SIG-M5 (cell line): Measurements from ENCODE around the gene IFNA16.
"Not testable (repeated sequence)": the region's sequence is repeated elsewhere in the genome, so short reads cannot be mapped to it uniquely, and the experiment has no call there.

Experiments used
- DNase-seq: peaks from one replicate; lab custom pipeline; 2025; lab: John Stamatoyannopoulos, UW

The IFNA16 gene

DNA sequence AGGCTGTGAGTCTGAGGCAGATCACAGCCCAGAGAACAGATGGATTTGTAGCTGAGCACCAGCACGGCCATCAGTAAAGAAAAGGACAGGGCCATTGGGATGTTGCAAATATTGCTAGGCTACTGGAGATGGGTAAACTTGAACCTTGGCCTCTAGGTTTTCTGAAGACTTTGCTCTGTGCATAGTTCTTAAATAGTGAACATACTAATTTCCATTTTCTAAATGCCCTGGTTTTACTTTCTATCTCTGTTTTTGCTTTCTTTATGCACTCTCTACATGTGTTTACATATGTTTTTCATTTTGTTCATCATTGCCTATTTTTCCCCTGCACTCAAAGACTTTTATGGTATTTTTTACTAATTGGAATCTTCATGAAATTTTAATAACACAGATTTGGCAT lies at the start of gene IFNA16:
TSS of gene IFNA16 (minus strand) at position 101 of the 400 bp plus-strand sequence. CDS start at position 95, 6 bp downstream.
- DNase-seq, result not testable (repeated sequence)

DNA sequence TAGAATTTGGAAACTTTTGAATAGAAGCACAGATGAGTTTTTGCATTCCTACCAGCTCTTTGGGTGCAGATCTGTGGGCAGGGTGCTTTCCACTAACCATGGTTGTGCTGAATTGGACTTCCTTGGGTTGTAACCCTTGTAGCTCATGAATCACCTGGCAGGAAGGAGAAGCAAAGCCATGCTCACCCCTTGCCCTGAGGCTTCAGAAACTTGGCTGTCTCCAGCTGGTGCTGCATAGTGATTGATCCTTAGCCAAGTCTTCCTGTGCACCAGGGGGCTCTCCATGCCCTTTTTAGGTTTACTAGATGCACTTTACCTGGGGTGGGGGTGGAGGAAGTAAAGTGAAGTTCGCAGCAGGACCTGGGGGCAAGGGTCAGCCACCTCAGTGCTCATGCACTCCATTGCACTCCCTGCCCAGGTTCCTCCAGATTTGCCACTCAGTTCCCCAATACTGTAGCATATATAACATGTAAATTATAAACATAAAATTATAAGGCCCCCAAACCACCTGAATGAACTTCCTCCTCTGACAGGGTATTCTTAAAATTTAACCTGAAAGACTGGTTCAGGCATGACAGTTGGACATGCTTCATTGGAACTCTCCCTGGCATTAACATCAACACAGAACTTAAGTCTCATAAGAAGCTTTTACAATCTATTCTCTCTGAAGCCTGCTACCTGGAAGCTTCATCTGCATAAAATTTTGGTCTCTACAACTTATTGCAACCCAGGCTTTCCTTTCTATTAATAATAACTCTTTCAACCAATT lies 48.5 kb upstream of the IFNA16 start:
- DNase-seq, result no peak

DNA sequence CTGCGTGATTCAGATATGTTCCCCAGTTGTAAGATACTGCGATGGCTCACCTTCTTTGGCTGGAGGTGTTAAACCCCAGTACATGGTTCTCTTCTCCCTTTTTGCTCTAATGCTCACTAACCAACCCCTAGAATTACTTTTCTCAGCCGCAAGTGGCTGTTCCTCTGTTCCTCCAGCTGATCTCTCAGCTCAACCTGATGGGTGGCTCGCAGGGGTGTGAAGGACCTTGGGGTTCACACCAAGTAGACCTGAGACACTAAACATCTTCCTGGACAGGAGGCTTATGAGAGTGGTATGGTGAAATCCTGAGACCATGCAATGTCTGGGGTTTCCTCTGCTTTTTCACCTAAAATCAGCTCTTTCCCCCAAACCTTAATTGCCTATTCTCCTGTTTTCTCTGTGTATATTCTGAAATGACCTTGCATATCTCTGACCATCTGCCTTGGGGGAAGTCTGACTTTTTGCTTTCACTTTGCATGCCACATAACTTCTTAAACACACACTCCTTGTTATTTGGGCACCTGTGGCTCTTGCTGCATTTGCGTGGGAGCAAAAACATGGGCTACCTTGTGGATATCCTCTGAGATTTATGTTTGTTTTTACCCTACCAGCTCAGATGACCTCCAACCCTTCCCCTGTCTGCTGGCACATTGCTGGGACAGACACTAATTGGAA lies 38.6 kb upstream of the IFNA16 start:
- DNase-seq, result no peak

DNA sequence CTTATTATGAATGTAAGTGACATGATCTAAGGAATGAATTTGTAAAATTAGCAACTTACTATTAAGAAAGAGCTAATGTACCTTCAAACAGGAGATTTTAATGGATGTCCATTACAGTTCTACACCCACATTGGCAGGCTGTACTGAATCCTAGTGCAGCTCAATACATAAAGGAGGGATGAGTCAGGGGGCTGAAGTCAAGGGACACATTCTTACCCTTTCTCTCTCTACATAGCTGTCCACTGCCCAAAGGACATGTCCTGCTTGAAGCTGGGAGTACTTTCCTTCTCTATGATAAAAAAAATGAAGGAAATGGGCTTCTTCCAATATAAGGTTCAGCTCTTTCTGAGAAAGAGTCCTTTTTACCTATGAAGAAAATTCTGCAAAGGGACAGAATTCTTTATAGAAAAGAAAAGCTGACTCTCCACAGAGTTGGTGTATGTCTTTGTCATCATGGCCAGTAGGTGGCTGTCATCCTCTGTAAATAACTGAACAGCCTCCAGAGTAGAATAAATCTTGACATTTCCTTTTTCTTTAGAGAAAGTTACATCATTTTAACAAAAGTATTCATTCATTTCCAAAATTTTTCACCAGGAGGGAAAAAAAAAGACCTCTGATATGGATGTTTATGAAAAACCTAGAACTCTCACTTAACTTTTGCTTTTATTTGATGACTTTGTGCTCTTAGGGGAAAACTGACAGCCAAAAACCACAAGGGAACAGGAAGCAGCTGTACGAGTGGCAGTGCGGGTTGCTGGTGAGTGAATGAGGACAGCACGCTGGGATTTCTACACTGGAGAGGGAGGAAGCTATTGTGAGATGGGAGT lies 35.8 kb upstream of the IFNA16 start:
- no peak for DNase-seq

DNA sequence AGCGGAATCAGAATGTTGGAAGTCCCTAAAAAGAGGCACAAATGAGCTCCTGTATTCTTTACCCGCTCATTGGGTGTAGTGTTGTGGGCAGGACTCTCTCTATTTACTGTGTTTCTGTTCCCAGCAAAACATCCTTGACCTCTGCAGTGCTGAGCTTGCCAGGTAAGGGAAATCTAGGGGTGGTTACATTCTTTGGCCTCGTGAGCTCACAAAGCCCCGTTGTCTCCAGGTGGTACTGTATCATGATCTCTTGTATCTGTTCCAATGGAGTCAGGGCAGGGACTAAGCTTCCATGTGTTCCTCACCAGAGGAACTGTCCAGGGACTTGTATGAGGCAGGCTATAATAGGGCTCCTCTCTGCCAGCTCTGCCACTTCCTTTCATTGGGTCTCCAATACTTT lies 34.5 kb upstream of the IFNA16 start:
- DNase-seq, result no peak

DNA sequence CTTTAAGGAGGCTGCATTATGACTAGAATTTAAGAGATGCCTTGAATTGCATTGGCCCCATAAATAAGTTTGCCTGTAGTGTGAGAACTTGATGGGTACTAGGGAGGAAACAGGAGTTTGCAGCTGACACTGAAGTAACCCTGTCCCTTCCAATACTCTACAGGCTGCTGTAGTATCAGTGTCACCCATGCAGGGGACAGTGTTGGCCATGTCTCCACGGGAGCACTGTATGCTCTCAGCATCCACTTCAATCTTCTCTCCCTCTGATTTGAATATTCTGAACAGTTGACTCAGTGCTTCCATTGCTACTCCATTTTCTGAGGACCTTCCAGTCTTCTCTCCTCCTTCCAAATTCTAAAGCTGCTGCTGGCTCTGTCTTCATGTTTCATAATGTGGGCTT lies 34.1 kb upstream of the IFNA16 start:
- DNase-seq, result no peak

DNA sequence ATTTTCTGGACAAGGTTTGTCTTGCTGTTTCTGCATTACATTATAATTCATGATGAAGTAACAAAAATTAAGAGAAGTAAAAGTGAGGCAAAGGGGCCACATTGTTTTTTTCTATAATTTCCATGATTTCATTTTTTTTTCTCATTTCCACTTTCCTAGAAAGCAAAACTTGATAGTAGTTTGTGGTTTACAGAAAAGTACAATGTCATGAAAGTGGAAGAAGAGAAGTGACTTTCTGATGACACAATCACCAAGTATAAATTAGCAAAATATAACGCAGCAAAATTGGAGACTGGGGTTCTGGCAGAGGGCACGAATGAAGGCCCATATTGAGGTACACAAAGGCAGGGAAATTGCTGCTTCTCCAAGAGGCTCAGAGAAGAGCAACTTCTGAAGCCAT lies 27.7 kb upstream of the IFNA16 start:
- no peak for DNase-seq

DNA sequence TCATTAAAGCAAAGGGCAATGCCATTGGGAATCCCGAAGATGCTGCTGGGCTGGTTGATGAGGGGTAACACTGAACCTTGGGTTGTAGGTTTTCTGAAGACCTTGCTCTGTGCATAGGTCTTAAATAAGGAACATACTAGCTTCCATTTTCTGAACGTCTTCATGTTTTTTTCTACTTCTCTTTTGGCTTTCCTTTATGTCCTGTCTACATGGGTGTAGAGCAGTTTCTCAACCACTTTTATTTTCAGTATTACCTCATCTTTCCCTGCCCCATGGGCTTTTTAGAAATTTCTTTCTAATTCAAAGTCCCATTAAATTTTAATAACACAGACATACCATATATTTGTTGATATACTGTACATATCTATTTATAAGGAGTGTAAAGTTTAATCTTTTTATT lies 22.8 kb upstream of the IFNA16 start, which contains the start of gene IFNA14:
TSS of gene IFNA14 (minus strand) at position 95 of the 400 bp plus-strand sequence. CDS start at position 25, 70 bp downstream.
- DNase-seq, result no peak

DNA sequence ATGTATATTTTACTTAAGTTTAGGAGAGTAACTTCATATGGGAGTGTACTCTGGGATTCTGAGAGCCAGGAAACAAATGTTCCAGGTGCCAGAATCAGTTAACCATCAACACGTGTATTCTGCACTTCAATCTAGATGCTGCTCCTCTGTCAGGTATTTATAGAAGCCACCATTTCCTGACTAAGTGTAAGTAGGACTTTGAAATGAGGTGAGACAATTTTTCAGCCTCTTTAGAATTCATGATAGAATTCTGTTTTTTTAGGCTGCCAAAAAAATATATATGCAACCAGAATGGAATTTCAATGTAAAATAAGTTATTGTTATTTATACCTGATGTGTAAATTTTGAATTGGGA lies 19.2 kb upstream of the IFNA16 start:
- not testable (repeated sequence) for DNase-seq

DNA sequence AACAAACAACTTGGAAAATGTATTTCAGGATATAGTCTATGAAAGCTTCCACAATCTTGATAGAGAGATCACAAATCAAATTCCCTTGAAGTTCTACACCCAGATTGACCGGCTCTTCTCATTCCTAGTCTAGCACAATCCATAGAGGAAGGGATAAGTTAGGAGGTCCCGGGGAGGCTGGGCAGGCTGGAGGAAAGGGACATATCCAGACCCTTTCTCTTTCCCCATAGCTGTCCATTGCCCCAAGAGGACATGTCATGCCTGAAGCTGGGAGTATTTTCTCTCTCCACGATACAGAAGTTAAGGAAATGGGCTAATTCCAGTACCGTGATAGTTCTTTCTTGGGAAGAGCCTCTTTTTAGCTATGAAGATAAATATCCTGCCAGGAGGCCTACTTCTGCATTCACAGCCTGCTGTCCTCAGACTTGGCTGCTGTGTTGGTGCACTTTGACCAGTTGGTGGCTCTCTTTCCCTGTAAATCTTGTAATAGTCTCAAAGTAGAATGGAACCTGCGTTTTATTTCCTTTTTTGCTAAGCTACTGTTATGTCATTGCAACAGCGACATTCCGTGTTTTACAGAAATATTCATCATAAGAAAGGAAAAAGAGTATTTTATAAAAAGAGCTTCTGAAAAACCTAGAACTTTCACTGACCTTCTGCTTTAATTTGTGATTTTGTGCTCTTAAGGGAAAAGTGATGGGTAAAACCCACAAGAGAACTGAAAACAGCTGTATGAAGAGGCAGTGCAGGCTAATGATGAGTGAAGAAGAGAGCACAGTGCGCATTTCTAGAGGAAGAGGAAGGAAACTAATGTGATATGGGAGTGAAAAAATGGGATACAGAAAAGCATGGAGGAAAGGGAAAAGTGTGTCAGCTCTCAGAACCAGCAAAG lies 18.6 kb upstream of the IFNA16 start:
- peak; percentile 25 for DNase-seq

DNA sequence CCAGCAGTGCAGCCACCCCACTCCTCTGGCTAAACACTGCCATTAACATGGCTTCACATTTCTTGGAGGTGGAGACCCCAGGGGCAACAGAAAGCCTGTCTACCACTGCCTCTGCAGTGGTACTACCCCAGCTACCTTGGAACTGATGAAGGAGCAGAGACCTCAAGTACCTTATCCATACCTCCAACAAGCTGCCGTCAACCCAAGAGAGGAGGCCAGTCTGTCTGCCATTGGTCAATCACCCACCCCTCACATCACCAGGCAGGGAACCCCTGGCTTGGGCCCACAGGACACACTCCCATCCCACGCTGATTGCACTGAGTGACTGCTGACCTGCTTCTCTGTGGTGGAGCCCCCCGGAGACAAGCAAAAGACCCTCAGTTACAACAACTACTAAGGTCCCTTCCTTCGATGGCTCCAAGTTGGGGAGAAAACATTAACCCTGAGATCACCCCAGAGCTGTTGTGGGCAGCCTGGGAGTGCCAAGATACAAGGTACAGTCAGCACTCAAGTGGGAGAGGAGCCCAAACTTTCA lies 17.1 kb upstream of the IFNA16 start:
- no peak for DNase-seq

DNA sequence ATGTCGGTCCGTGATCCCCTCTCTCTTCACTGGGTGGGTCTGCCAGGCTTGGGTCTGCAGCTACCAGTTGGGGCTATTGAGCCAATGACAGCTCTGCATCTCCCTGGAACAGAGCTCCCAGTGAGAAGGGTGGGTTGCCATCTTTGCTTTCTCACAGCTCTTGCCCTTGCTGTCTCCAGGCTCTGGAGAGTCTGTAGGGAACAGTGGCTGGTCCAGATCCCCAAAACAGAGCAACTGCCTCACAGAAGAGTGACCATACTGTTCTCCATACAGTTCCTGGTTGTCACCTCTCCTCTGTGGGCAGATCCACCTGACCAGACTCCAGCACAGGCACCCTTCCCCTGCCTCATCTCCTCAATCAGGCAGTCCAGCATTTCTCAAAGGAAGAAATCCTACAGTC lies 16.1 kb upstream of the IFNA16 start:
- DNase-seq, result no peak

DNA sequence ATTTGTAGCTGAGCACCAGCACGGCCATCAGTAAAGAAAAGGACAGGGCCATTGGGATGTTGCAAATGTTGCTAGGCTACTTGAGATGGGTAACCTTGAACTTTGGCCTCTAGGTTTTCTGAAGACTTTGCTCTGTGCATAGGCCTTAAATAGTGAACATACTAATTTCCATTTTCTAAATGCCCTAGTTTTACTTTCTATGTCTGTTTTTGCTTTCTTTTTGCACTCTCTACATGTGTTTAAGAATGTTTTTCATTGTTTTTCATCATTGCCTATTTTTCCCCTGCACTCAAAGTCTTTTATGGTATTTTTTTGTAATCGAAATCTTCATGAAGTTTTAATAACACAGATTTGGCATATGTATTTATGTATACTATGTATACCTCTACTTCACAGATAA lies 11.0 kb upstream of the IFNA16 start, which contains the start of gene IFNA17:
TSS of gene IFNA17 (minus strand) at position 101 of the 400 bp plus-strand sequence. CDS start at position 52, 49 bp downstream.
- no peak for DNase-seq

DNA sequence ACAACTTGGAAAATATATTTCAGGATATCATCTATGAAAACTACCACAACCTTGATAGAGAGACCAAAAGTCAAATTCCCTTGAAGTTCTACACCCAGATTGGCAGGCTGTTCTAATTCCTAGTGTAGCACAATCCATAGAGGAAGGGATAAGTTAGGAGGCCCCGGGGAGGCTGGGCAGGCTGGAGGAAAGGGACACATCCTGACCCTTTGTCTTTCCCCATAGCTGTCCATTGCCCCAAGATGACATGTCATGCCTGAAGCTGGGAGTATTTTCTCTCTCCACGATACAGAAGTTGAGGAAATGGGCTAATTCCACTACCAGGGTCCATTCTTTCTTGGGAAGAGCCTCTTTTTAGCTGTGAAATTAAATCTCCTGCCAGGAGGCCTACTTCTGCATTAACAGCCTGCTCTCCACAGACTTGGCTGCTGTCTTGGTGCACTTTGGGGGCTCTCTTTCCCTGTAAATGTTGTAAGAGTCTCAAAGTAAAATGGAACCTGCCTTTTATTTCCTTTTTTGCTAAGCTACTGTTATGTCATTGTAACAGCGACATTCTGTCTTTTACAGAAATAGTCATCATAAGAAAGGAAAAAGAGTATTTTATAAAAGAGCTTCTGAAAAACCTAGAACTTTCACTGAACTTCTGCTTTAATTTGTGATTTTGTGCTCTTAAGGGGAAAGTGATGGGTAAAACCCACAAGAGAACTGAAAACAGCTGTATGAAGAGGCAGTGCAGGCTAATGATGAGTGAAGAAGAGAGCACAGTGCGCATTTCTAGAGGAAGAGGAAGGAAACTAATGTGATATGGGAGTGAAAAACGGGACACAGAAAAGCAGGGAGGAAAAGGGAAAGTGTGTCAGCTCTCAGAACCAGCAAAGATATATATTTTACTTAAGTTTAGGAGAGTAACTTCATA lies 3.4 kb downstream of the IFNA16 start:
- not testable (repeated sequence) for DNase-seq

DNA sequence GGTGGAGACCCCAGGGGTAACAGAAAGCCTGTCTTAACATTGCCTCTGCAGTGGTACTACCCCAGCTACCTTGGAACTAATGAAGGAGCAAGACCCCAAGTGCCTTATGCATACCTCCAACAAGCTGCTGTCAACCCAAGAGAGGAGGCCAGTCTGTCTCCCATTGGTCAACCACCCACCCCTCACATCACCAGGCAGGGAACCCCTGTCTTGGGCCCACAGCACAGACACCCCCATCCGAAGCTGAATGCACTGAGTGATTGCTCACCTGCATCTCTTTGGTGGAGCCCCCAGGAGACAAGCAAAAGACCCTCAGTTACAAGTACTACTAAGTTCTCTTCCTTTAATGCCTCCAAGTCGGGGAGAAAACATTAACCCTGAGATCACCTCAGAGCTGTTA lies 5.0 kb downstream of the IFNA16 start:
- not testable (repeated sequence) for DNase-seq

DNA sequence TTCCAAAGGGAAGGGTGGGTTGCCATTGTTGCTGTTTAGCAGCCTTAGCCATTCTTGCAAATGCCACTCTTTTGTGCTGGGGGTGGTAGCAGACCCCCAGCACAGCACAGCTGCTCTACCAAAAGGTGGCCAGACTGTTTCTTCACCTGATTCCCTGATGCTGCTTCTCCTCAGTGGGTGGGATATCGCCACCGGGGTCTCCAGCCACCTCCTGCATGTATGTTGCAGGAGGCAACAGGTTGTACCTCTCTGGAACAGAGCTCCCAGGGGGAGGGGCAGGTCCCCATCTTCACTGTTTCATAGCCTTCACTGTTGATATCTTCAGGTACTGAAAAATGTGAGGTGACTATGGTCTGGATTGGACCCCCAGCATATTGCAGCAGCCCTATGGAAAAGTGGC lies 6.3 kb downstream of the IFNA16 start:
- not testable (repeated sequence) for DNase-seq

DNA sequence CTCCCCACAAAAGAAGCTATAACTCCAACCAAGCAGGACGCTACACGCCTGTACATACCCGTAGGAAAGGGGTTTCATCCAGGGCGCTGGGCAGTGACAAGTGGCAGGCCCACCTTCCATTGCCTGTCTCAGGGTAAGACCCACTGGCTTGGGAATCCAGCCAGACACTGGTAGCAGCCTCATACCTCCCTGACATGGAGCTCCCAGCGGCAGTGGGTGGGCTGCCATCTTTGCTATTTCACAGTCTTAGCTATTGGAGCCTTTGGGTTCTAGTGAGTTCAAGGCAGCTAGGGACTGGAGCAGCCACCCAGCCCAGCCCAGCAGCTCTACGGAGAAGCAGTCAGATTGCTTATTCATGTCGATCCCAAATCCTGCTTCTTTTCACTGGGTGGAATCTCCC lies 6.8 kb downstream of the IFNA16 start:
- no peak for DNase-seq

DNA sequence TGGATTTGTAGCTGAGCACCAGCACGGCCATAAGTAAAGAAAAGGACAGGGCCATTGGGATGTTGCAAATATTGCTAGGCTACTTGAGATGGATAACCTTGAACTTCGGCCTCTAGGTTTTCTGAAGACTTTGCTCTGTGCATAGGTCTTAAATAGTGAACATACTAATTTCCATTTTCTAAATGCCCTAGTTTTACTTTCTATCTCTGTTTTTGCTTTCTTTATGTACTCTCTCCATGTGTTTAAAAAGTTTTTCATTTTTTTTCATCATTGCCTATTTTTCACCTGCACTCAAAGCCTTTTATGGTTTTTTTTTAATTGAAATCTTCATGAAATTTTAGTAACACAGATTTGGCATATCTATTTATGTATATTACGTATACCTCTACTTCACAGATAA lies 10.1 kb downstream of the IFNA16 start, which contains the start of gene IFNA10:
TSS of gene IFNA10 (minus strand) at position 101 of the 400 bp plus-strand sequence. CDS start at position 55, 46 bp downstream.
- not testable (repeated sequence) for DNase-seq

DNA sequence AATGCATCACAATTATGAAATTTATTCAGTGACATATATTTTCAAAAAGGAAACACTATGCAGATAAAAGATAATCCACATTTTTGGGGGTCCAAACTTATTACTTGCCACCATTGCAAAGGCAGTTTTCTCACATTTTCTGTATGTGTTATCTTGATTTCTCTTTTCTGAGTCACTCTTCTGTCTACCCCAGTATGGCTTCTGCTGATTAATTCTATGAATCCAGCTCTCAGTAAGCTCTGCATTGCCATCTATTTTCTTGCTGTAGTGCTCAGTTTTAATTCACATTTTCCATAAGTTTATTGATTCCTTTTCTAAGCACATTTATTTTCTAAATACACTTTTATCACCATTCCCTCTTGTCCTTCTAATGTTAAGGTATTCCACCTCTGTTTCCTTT lies 11.9 kb downstream of the IFNA16 start:
- no peak for DNase-seq

DNA sequence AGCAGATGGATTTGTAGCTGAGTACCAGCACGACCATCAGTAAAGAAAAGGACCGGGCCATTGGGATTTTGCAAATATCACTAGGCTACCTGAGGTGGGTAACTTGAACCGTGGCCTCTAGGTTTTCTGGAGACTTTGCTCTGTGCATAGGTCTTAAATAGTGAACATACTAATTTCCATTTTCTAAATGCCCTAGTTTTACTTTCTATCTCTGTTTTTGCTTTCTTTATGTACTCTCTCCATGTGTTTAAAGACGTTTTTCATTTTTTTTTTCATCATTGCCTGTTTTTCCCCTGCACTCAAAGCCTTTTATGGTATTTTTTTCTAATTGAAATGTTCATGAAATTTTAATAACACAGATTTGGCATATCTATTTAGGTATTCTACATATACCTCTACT lies 15.0 kb downstream of the IFNA16 start, which contains the start of gene IFNA7:
TSS of gene IFNA7 (minus strand) at position 101 of the 400 bp plus-strand sequence. CDS start at position 61, 40 bp downstream.
- DNase-seq, result not testable (repeated sequence)
